ENCODE results near the gene TGFBR1. TPM values are rescaled to one million over a fixed set of nuclear protein-coding genes. Genes with fewer than 3 reads are reported as not detected.

TGFBR1 gene
- total RNA-seq, 2 experiments from 2014 or later: 12.9 to 14.6 TPM

DNA sequence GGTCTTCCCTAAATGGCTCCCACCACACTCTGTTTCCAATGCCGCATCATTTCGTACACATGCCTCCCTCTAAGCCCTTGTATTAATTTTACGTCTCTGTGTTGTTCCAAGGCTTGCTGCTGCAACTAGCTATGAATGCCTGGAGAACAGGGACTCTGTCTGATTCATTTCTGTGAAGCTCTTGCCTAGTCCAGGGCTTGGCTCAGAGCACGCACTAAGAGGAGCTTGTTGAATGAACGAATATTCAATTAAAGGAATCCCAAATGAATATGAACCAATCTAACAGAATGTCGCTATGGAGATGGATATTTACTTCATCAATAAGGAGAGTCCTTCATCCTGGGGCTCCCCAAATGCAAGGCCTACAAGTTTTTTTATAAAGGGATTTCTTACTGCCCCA, 55.3 kb downstream of the TGFBR1 start:
- Histone ChIP-seq H3K9me3 (ENCODE audit: control insufficient read depth in 1 of 2, insufficient read depth in 1 of 2, low read length in 2 of 2) (no peaks in the 10 kb centered on the region), H3K4me1 (ENCODE audit: insufficient read depth, low read length) (no peaks in the 10 kb centered on the region), H3K27me3 (ENCODE audit: control insufficient read depth in 1 of 2, insufficient read depth in 2 of 2, low read length in 2 of 2) (no peaks in the 10 kb centered on the region), H3K4me3 (ENCODE audit: low read length) (no peak overlapping the region), H3K36me3 (ENCODE audit: insufficient read depth, low read length) (no peaks in the 10 kb centered on the region), H3K27ac (ENCODE audit: low read depth in 1 of 2, low read length in 2 of 2) (no peak overlapping the region)
- ATAC-seq (ENCODE audit: poor library complexity) (no peak), DNase-seq (no peak)
- TF ChIP-seq, protein P1, sequence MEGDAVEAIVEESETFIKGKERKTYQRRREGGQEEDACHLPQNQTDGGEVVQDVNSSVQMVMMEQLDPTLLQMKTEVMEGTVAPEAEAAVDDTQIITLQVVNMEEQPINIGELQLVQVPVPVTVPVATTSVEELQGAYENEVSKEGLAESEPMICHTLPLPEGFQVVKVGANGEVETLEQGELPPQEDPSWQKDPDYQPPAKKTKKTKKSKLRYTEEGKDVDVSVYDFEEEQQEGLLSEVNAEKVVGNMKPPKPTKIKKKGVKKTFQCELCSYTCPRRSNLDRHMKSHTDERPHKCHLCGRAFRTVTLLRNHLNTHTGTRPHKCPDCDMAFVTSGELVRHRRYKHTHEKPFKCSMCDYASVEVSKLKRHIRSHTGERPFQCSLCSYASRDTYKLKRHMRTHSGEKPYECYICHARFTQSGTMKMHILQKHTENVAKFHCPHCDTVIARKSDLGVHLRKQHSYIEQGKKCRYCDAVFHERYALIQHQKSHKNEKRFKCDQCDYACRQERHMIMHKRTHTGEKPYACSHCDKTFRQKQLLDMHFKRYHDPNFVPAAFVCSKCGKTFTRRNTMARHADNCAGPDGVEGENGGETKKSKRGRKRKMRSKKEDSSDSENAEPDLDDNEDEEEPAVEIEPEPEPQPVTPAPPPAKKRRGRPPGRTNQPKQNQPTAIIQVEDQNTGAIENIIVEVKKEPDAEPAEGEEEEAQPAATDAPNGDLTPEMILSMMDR (IDR thresholded peaks at IDR 0.05): no peak
- intact Hi-C loops (cut with DNase I, micrococcal nuclease): loop anchor here in 1 of 2 experiments (10.0 kb wide), 1 partner anchor 855 kb away; no protein-coding TSS in a partner anchor
- Mint-ChIP-seq H3K27me3 (peaks cover 15% of the 10 kb centered on the region), H3K27ac (no peak overlapping the region), H3K4me1 (ENCODE audit: low read depth) (peaks cover 6% of the 10 kb centered on the region), H3K9me3 (no peaks in the 10 kb centered on the region), H3K4me3 (no peak overlapping the region), H3K36me3 (ENCODE audit: low read depth) (no peaks in the 10 kb centered on the region)
- ChIA-PET POLR2A (no interaction called here), CTCF (no interaction called here)

- TF ChIP-seq, protein P1 (IDR thresholded peaks at IDR 0.05): peak; percentile 66
- H3K27me3 ChIP-seq (ENCODE audit: control insufficient read depth in 1 of 2, insufficient read depth in 2 of 2, low read length in 2 of 2): no peaks in the 10 kb centered on the region
- no peaks in the 10 kb centered on the region for H3K36me3 Mint-ChIP-seq (ENCODE audit: low read depth)
- H3K9me3 Mint-ChIP-seq: no peaks in the 10 kb centered on the region
- H3K9me3 ChIP-seq (ENCODE audit: control insufficient read depth in 1 of 2, insufficient read depth in 1 of 2, low read length in 2 of 2): no peaks in the 10 kb centered on the region
- ChIA-PET POLR2A (no interaction called here), CTCF (interaction anchor here (1.3 kb wide), 1 partner anchor 70 kb away, joined by 3 read pairs; no protein-coding TSS in a partner anchor)
- peaks cover 15% of the 10 kb centered on the region for H3K27me3 Mint-ChIP-seq
- intact Hi-C loops (cut with DNase I, micrococcal nuclease): loop anchor here in 1 of 2 experiments (2.0 to 10.0 kb wide), 2 partner anchors 852 to 1160 kb away; no protein-coding TSS in a partner anchor
- no peak overlapping the region for H3K27ac ChIP-seq (ENCODE audit: low read depth in 1 of 2, low read length in 2 of 2)
- peak in 3 of 14 experiments; percentile 43 to 62 (median 61) for DNase-seq
- H3K4me3 ChIP-seq (ENCODE audit: low read length): no peak overlapping the region
- H3K4me3 Mint-ChIP-seq: no peak overlapping the region
- no peaks in the 10 kb centered on the region for H3K36me3 ChIP-seq (ENCODE audit: insufficient read depth, low read length)
- H3K4me1 ChIP-seq (ENCODE audit: insufficient read depth, low read length): peaks cover 3% of the 10 kb centered on the region
- ATAC-seq (ENCODE audit: poor library complexity): peak; percentile 52
- peaks cover 15% of the 10 kb centered on the region for H3K4me1 Mint-ChIP-seq (ENCODE audit: low read depth)
- H3K27ac Mint-ChIP-seq: no peak overlapping the region
Measured at GRCh38 chr9:99162759-99163364, 57.9 kb downstream of the TGFBR1 start.

- Mint-ChIP-seq H3K9me3 (no peaks in the 10 kb centered on the region), H3K4me3 (no peak overlapping the region), H3K27me3 (peaks cover 6% of the 10 kb centered on the region), H3K36me3 (ENCODE audit: low read depth) (no peaks in the 10 kb centered on the region), H3K4me1 (ENCODE audit: low read depth) (peaks cover 20% of the 10 kb centered on the region), H3K27ac (no peak overlapping the region)
- no peak for ATAC-seq (ENCODE audit: poor library complexity)
- Histone ChIP-seq H3K4me3 (ENCODE audit: low read length) (no peak overlapping the region), H3K27ac (ENCODE audit: low read depth in 1 of 2, low read length in 2 of 2) (no peak overlapping the region), H3K4me1 (ENCODE audit: insufficient read depth, low read length) (peaks cover 5% of the 10 kb centered on the region), H3K9me3 (ENCODE audit: control insufficient read depth in 1 of 2, insufficient read depth in 1 of 2, low read length in 2 of 2) (no peaks in the 10 kb centered on the region), H3K36me3 (ENCODE audit: insufficient read depth, low read length) (no peaks in the 10 kb centered on the region), H3K27me3 (ENCODE audit: control insufficient read depth in 1 of 2, insufficient read depth in 2 of 2, low read length in 2 of 2) (no peaks in the 10 kb centered on the region)
- DNase-seq: no peak
- CTCF ChIA-PET: no interaction called here
- intact Hi-C loops (cut with DNase I, micrococcal nuclease): loop anchor here in 1 of 2 experiments (10.0 kb wide), 1 partner anchor 849 kb away; no protein-coding TSS in a partner anchor
- TF ChIP-seq, protein P1 (IDR thresholded peaks at IDR 0.05): no peak
- POLR2A ChIA-PET: no interaction called here
Measured at GRCh38 chr9:99166149-99166548, 61.2 kb downstream of the TGFBR1 start.
